SU-DHL-6 (cell line): ENCODE results near the gene GPR141.
A peak's percentile ranks its signal among the peaks of the same experiment; 100 is the strongest.

ENCODE experiments used
- EZH2phosphoT487 ChIP-seq: fragments of 200-600 bp; sonication (generic), shearing (Covaris generic); conservative IDR thresholded peaks from 2 replicates; pipeline ENCODE4 v1.6.1; 2018; ENCODE audit warnings: mild to moderate bottlenecking, antibody characterized with exemption, low read length, moderate library complexity, mixed read lengths
- TF ChIP-seq, protein P1 (sequence below): fragments of 200-600 bp; sonication (generic); IDR thresholded peaks from one replicate; pipeline ENCODE4 v1.5.1; 2017; ENCODE audit warnings: antibody characterized with exemption, mild to moderate bottlenecking, low read length, moderate library complexity; ENCODE audit not compliant: insufficient read depth, poor library complexity, severe bottlenecking

DNA sequence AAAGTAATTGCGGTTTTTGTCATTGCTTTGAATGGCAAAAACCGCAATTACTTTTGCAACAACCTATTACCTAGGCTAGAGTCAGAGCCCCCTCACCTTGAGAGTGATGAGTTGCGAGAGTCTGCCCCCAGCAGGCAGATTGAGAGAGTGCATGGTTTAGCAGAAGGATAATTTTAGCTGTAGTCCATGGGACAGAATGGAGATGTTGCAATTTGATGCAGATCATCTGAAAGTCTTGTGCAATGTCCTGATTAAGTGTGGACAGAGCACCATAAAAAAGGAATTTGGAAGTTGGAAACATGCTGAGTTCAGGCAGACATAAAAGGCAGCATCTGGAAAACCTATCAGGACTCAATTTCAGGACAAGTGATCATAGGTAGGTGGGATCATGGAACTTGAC, 48.7 kb downstream of the GPR141 start:
- TF ChIP-seq, protein P1, sequence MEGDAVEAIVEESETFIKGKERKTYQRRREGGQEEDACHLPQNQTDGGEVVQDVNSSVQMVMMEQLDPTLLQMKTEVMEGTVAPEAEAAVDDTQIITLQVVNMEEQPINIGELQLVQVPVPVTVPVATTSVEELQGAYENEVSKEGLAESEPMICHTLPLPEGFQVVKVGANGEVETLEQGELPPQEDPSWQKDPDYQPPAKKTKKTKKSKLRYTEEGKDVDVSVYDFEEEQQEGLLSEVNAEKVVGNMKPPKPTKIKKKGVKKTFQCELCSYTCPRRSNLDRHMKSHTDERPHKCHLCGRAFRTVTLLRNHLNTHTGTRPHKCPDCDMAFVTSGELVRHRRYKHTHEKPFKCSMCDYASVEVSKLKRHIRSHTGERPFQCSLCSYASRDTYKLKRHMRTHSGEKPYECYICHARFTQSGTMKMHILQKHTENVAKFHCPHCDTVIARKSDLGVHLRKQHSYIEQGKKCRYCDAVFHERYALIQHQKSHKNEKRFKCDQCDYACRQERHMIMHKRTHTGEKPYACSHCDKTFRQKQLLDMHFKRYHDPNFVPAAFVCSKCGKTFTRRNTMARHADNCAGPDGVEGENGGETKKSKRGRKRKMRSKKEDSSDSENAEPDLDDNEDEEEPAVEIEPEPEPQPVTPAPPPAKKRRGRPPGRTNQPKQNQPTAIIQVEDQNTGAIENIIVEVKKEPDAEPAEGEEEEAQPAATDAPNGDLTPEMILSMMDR, result peak; percentile 64
- TF ChIP-seq EZH2phosphoT487, result no peak
